Activated CD8-positive, alpha-beta T cell treated with anti-CD3 and anti-CD28 coated beads, Interleukin-2, amount 10 ng/mL, durations not matched to agents 7 days and 5 days (primary cell): ENCODE data around the gene SSBP2. TPM values are rescaled to one million over a fixed set of nuclear protein-coding genes. Genes with fewer than 3 reads are reported as not detected.
A peak's percentile ranks its signal among the peaks of the same experiment; 100 is the strongest.

Experiments used
- ATAC-seq: fragments of 150-1000 bp; cut with Tn5 transposase; one replicate; pipeline ENCODE4 v1.10.0; 2021; ENCODE audit warnings: moderate library complexity
- CTCF ChIA-PET: fragments of 350-600 bp; sonication (Branson Sonifier 250); formaldehyde crosslinking; loops from one replicate; lab custom pipeline; 2021; ENCODE audit warnings: antibody characterized with exemption; lab: Charles Lee
- POLR2A ChIA-PET: fragments of 350-600 bp; sonication (Branson Sonifier 250); formaldehyde crosslinking; loops from one replicate; lab custom pipeline; 2021; ENCODE audit warnings: antibody characterized with exemption; lab: Charles Lee
- DNase-seq: peaks from one replicate; pipeline ENCODE4 v3.0.0-alpha.2; 2020
- H3K27ac Mint-ChIP-seq: one replicate; pipeline ENCODE4 v1.8.0; 2021; ENCODE audit warnings: mild to moderate bottlenecking, mixed read lengths
- H3K27me3 Mint-ChIP-seq: one replicate; pipeline ENCODE4 v1.8.0; 2021; ENCODE audit warnings: low read depth, mixed read lengths
- H3K36me3 Mint-ChIP-seq: one replicate; pipeline ENCODE4 v1.8.0; 2021; ENCODE audit warnings: low read depth, mixed read lengths
- H3K4me1 Mint-ChIP-seq: one replicate; pipeline ENCODE4 v1.8.0; 2021; ENCODE audit warnings: low read depth, mixed read lengths
- H3K4me3 Mint-ChIP-seq: one replicate; pipeline ENCODE4 v1.8.0; 2021; ENCODE audit warnings: mild to moderate bottlenecking, mixed read lengths
- H3K9me3 Mint-ChIP-seq: one replicate; pipeline ENCODE4 v1.8.0; 2022; ENCODE audit warnings: mixed read lengths; ENCODE audit not compliant: insufficient read depth
- total RNA-seq, 2 experiments: library from RNA; stranded (reverse); gene quantifications; one replicate each; pipeline ENCODE4 v1.2.3, GENCODE V29; 2021

Gene SSBP2
- 10 to 100 TPM; 24.3 to 26.7 TPM for total RNA-seq

- ATAC-seq = peak; percentile 91
- CTCF ChIA-PET = interaction anchor here (0.7 to 4.1 kb wide), 12 partner anchors 9 to 509 kb away, joined by 3 to 35 read pairs (median 4); no protein-coding TSS in a partner anchor
- Mint-ChIP-seq H3K36me3 (peaks cover 3% of the 10 kb centered on the region), H3K4me1 (peaks cover 22% of the 10 kb centered on the region), H3K27me3 (peaks cover 24% of the 10 kb centered on the region), H3K27ac (peak within 1 kb of the TSS; percentile 91), H3K9me3 (no peaks in the 10 kb centered on the region), H3K4me3 (peak within 1 kb of the TSS; percentile 87)
- POLR2A ChIA-PET = interaction anchor here (0.6 to 4.0 kb wide), 16 partner anchors 9 to 527 kb away, joined by 3 to 139 read pairs (median 5); partner anchors contain the start of genes ATG10 and RPS23
- DNase-seq = peak; percentile 99
Measured at GRCh38 chr5:81751009-81751835, at the start of gene SSBP2. TSS of gene SSBP2 (minus strand) at chr5:81751097. CDS start at chr5:81751042, 55 bp downstream.

DNA sequence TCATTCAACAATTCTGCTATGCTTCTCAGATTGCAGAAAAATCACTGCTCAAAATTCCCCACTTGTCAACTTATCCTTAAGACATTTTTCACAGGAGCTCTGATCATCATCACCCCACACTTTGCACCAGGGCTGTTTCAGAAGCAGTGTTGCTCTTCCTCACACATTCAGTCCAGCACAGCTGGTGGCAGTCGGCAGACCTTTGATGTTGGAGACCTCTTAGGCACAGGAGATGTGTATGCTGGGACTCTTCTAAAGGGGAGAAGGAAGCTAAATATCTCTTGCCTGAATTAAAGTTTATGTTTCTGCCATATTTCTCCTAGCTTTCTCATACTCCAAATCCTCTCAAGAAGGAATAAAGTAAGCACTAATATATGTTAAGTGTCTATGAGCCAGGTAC lies 44.8 kb upstream of the SSBP2 start:
- Mint-ChIP-seq H3K4me3 (no peak overlapping the region), H3K4me1 (no peaks in the 10 kb centered on the region), H3K27me3 (no peaks in the 10 kb centered on the region), H3K36me3 (no peaks in the 10 kb centered on the region), H3K27ac (no peak overlapping the region), H3K9me3 (no peaks in the 10 kb centered on the region)
- ATAC-seq = no peak
- POLR2A ChIA-PET = no interaction called here
- CTCF ChIA-PET = interaction anchor here (1.3 kb wide), 1 partner anchor 10 kb away, joined by 3 read pairs; no protein-coding TSS in a partner anchor
- no peak for DNase-seq

- Mint-ChIP-seq H3K4me1 (no peaks in the 10 kb centered on the region), H3K36me3 (no peaks in the 10 kb centered on the region), H3K27ac (no peak overlapping the region), H3K4me3 (no peak overlapping the region), H3K27me3 (no peaks in the 10 kb centered on the region), H3K9me3 (no peaks in the 10 kb centered on the region)
- POLR2A ChIA-PET = no interaction called here
- no peak for DNase-seq
- no peak for ATAC-seq
- CTCF ChIA-PET = no interaction called here
Measured at GRCh38 chr5:81794226-81794625, 43.3 kb upstream of the SSBP2 start.

- Mint-ChIP-seq H3K4me1 (no peaks in the 10 kb centered on the region), H3K4me3 (no peak overlapping the region), H3K27me3 (no peaks in the 10 kb centered on the region), H3K27ac (no peak overlapping the region), H3K36me3 (no peaks in the 10 kb centered on the region), H3K9me3 (no peaks in the 10 kb centered on the region)
- no peak for DNase-seq
- ChIA-PET POLR2A (no interaction called here), CTCF (interaction anchor here (2.4 kb wide), 1 partner anchor 11 kb away, joined by 8 read pairs; no protein-coding TSS in a partner anchor)
- ATAC-seq = no peak
Measured at GRCh38 chr5:81790336-81790735, 39.4 kb upstream of the SSBP2 start.

DNA sequence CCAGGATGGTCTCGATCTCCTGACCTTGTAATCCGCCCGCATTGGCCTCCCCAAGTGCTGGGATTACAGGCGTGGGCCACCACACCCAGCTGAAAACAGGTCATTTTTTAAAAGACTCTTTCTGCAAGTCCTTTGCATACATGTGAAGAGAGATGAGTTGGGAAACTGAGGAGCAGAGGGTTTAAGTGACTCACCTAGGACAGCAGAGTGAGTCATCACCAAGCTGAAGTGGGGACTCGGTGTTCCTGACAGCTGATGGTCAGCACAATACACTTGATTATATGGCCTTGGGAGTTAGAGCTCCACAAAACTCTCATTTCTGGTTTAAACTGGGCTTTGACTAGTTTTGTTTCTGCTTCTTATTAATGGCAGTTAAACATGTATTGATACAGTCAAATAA lies 38.1 kb upstream of the SSBP2 start:
- Mint-ChIP-seq H3K27ac (no peak overlapping the region), H3K36me3 (no peaks in the 10 kb centered on the region), H3K27me3 (no peaks in the 10 kb centered on the region), H3K4me1 (no peaks in the 10 kb centered on the region), H3K9me3 (no peaks in the 10 kb centered on the region), H3K4me3 (no peak overlapping the region)
- ChIA-PET POLR2A (interaction anchor here (0.7 kb wide), 1 partner anchor 86 kb away, joined by 3 read pairs; no protein-coding TSS in a partner anchor), CTCF (interaction anchor here (1.3 to 2.4 kb wide), 2 partner anchors 8 to 10 kb away, joined by 3 to 8 read pairs; no protein-coding TSS in a partner anchor)
- DNase-seq (no peak), ATAC-seq (no peak)

DNA sequence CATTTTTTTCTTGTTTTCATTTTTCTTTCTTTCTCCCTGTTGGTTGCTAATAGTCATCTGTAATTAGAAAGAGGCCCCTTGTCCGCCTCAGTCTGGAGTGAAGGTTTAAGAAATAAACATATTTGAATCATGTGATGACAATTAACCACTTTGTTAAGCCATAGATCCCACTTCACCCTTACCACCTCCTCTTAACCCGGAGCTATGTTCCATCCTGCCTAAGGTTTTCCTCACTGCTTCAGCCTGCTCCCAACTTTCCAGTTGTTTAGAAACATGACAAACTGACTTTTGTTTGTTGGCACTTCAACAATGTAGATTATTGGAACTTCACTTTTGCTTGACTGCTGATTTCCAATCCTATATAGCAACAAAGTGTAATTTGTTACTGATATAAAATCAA lies 37.4 kb upstream of the SSBP2 start:
- Mint-ChIP-seq H3K9me3 (no peaks in the 10 kb centered on the region), H3K36me3 (no peaks in the 10 kb centered on the region), H3K27me3 (no peaks in the 10 kb centered on the region), H3K27ac (no peak overlapping the region), H3K4me1 (no peaks in the 10 kb centered on the region), H3K4me3 (no peak overlapping the region)
- ATAC-seq = no peak
- no peak for DNase-seq
- POLR2A ChIA-PET = interaction anchor here (0.7 kb wide), 1 partner anchor 86 kb away, joined by 3 read pairs; no protein-coding TSS in a partner anchor
- CTCF ChIA-PET = interaction anchor here (2.4 kb wide), 1 partner anchor 9 kb away, joined by 8 read pairs; no protein-coding TSS in a partner anchor

DNA sequence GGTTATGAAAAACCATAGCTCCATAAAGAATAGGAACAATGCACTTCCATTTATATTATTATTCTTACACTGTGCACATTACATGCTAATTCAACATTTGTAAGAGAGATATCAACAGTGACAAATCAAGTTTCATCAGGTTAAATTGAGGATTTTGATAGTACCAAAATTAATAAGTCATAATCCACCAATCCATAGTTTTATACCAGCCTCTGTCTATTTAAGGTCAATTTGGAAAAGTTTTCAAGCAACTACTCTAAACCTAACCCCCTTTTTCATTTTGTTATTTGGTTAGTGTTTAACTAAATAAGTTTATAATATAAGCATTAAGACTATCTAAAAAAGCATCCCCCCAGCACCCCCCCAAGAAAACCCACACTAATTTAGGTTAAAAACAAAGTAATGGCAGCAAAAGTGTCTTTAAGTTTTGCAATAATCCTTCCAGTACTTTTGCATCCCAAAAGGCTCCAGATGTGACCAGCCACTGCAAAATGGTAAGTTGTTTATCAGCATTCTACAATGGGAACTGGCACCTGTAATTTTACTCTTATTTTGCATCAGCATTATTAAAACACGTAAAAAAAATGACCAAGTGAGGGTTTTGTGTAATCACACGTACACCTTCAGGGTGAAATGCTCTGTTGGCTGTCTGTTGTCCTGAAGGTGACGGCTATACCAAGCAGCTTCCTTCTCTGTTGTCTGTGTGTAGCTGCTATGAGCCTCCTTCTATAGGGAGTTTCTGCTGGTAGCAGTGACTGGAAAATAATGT lies 36.8 kb upstream of the SSBP2 start:
- H3K27ac Mint-ChIP-seq = no peak overlapping the region
- no peaks in the 10 kb centered on the region for H3K4me1 Mint-ChIP-seq
- no peaks in the 10 kb centered on the region for H3K36me3 Mint-ChIP-seq
- H3K9me3 Mint-ChIP-seq = no peaks in the 10 kb centered on the region
- no peak for DNase-seq
- ATAC-seq = no peak
- ChIA-PET CTCF (interaction anchor here (0.9 to 2.4 kb wide), 3 partner anchors 9 to 63 kb away, joined by 3 to 8 read pairs (median 4); no protein-coding TSS in a partner anchor), POLR2A (no interaction called here)
- H3K27me3 Mint-ChIP-seq = no peaks in the 10 kb centered on the region
- no peak overlapping the region for H3K4me3 Mint-ChIP-seq

DNA sequence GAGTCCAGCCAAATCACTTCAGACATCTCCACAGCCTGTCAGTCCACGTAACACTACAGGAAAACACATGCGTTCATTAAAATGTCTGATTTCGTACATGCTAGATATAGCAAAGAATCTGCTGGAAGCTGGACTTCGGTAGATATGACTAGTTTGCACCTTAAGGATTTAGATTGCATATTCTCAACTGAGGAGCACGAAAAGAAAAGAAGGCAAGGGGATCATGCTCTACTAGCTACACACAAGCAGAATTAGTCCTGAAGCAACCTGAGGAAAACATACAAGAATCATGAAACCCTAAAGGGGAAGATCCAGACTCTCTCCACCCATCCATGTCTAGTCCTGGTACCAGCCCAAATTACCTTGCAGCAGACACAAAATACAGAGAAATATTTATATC lies 36.1 kb upstream of the SSBP2 start:
- no peak overlapping the region for H3K27ac Mint-ChIP-seq
- DNase-seq (no peak), ATAC-seq (no peak)
- CTCF ChIA-PET = interaction anchor here (0.9 to 1.0 kb wide), 2 partner anchors 10 to 63 kb away, joined by 3 to 4 read pairs; no protein-coding TSS in a partner anchor
- POLR2A ChIA-PET = no interaction called here
- no peaks in the 10 kb centered on the region for H3K27me3 Mint-ChIP-seq
- H3K4me3 Mint-ChIP-seq = no peak overlapping the region
- H3K4me1 Mint-ChIP-seq = no peaks in the 10 kb centered on the region
- H3K9me3 Mint-ChIP-seq = no peaks in the 10 kb centered on the region
- no peaks in the 10 kb centered on the region for H3K36me3 Mint-ChIP-seq

- CTCF ChIA-PET = interaction anchor here (0.7 to 0.9 kb wide), 3 partner anchors 10 to 64 kb away, joined by 3 read pairs; no protein-coding TSS in a partner anchor
Measured at GRCh38 chr5:81786496-81786895, 35.6 kb upstream of the SSBP2 start.

DNA sequence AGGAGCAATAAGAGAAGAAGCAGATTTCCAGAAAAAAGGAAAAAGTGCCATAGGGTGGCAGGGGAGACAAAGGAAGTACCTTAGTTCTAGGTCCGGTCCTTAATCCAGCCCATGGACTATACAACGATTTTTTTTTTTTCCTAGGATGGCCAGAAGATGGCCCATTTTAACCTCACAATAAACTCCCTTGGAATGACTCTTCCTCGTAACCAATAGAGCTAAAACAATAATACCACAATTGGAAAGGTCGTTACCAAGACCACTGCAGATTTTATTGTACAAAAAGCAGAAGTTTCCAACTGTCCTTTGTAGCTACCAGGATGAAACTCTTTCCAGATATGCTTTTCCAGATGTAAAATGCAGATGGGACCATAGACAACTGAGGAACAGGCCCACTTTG lies 34.4 kb upstream of the SSBP2 start:
- Mint-ChIP-seq H3K36me3 (no peaks in the 10 kb centered on the region), H3K27me3 (no peaks in the 10 kb centered on the region), H3K9me3 (no peaks in the 10 kb centered on the region), H3K4me1 (peaks cover 2% of the 10 kb centered on the region), H3K27ac (no peak overlapping the region), H3K4me3 (no peak overlapping the region)
- ChIA-PET CTCF (no interaction called here), POLR2A (no interaction called here)
- ATAC-seq (no peak), DNase-seq (no peak)

More at GRCh38 chr5:81786496-81786895, 35.6 kb upstream of the SSBP2 start:
- H3K4me1 Mint-ChIP-seq = no peaks in the 10 kb centered on the region
- H3K27ac Mint-ChIP-seq = no peak overlapping the region
- POLR2A ChIA-PET = interaction anchor here (0.5 kb wide), 1 partner anchor 28 kb away, joined by 3 read pairs; no protein-coding TSS in a partner anchor
- no peaks in the 10 kb centered on the region for H3K27me3 Mint-ChIP-seq
- ATAC-seq = no peak
- H3K36me3 Mint-ChIP-seq = no peaks in the 10 kb centered on the region
- H3K4me3 Mint-ChIP-seq = no peak overlapping the region
- DNase-seq = no peak
- no peaks in the 10 kb centered on the region for H3K9me3 Mint-ChIP-seq

DNA sequence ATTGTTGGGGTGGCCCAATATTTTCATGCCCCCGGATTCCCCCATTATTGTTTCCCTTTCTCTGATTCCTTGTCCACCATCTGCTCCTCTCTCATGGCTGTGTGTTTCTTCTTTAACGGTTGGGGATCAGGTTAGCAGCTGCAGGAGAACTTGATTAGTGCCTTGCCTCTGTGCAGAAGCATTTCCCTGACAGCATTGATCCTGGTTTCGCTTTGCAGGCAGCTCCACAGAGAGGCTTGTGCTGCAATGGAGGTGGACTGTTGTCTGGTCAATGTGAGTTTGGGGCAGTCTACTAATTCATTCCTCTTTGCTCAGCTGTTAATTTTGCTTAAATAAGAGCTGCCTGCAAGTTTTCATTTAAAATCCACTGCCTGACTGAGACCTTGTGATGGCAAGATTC lies 32.5 kb upstream of the SSBP2 start:
- CTCF ChIA-PET = no interaction called here
- peaks cover 18% of the 10 kb centered on the region for H3K4me1 Mint-ChIP-seq
- no peak overlapping the region for H3K4me3 Mint-ChIP-seq
- POLR2A ChIA-PET = no interaction called here
- no peaks in the 10 kb centered on the region for H3K9me3 Mint-ChIP-seq
- H3K36me3 Mint-ChIP-seq = peaks cover 5% of the 10 kb centered on the region
- no peak for DNase-seq
- no peak overlapping the region for H3K27ac Mint-ChIP-seq
- ATAC-seq = no peak
- H3K27me3 Mint-ChIP-seq = no peaks in the 10 kb centered on the region
